Measurements from ENCODE around the gene NFKBIE. TPM values are rescaled to one million over a fixed set of nuclear protein-coding genes. Genes with fewer than 3 reads are reported as not detected.

The NFKBIE gene
- total RNA-seq, 1 experiment from 2014 or later = 7.6 TPM

- RAD21 ChIA-PET (ENCODE audit: low non-redundant PET in 1 of 2, low total read pairs in 2 of 2, uncharacterized antibody in 2 of 2, unreplicated experiment in 2 of 2) = no interaction called here
- Histone ChIP-seq H3K36me3 (ENCODE audit: control insufficient read depth in 1 of 2, insufficient read depth in 2 of 2, low read length in 2 of 2) (peaks cover 12 to 29% of the 10 kb centered on the region in 2 experiments), H3K9me3 (ENCODE audit: control insufficient read depth in 1 of 2, insufficient read depth in 1 of 2, low read depth in 1 of 2, low read length in 2 of 2) (no peaks in the 10 kb centered on the region), H3K4me1 (ENCODE audit: control insufficient read depth in 1 of 2, insufficient read depth in 2 of 2, low read length in 2 of 2) (peaks cover 4 to 9% of the 10 kb centered on the region in 2 experiments; a peak in 3 of 4 replicates), H3K27me3 (ENCODE audit: insufficient read depth, low read length) (no peaks in the 10 kb centered on the region), H3K4me2 (ENCODE audit: low read length) (no peak overlapping the region), H3K4me3 (replicated peaks in 1 of 2; ENCODE audit: low read depth in 1 of 2, low read length in 2 of 2) (no peak overlapping the region), H3K9ac (ENCODE audit: low read length) (no peak overlapping the region), H3K9me2 (ENCODE audit: insufficient read depth) (no peaks in the 10 kb centered on the region), H3K27ac (ENCODE audit: low read depth, low read length) (no peak overlapping the region), H2AFZ (ENCODE audit: low read depth, low read length, poor library complexity, severe bottlenecking) (no peak overlapping the region), H4K20me1 (ENCODE audit: insufficient read depth) (no peaks in the 10 kb centered on the region), H3K79me2 (ENCODE audit: insufficient read depth, low read length) (no peaks in the 10 kb centered on the region)
- POLR2A ChIA-PET = no interaction called here
- CTCF ChIA-PET = no interaction called here
- DNase-seq (ENCODE audit: low read depth, low spot score) (no peak), ATAC-seq (no peak)
- TSS peak; percentile 28 for BruUV-seq (replicated peaks)
- intact Hi-C loops (cut with micrococcal nuclease) = no loop called here
- TF ChIP-seq ATF3 (IDR thresholded peaks at IDR 0.05) = no peak
- TF ChIP-seq POLR2AphosphoS5 (IDR thresholded peaks at IDR 0.05; ENCODE audit: low read depth, low read length) = no peak
- no peak for TF ChIP-seq MAX (IDR thresholded peaks at IDR 0.05)
Measured at GRCh38 chr6:44298864-44299263, 33.5 kb upstream of the NFKBIE start.

- no peaks in the 10 kb centered on the region for H3K79me2 ChIP-seq (ENCODE audit: insufficient read depth, low read length)
- peaks cover 4 to 9% of the 10 kb centered on the region in 2 experiments; a peak in 3 of 4 replicates for H3K4me1 ChIP-seq (ENCODE audit: control insufficient read depth in 1 of 2, insufficient read depth in 2 of 2, low read length in 2 of 2)
- H4K20me1 ChIP-seq (ENCODE audit: insufficient read depth) = no peaks in the 10 kb centered on the region
- H3K27ac ChIP-seq (ENCODE audit: low read depth, low read length) = no peak overlapping the region
- ChIA-PET POLR2A (no interaction called here), RAD21 (ENCODE audit: low non-redundant PET in 1 of 2, low total read pairs in 2 of 2, uncharacterized antibody in 2 of 2, unreplicated experiment in 2 of 2) (no interaction called here), CTCF (no interaction called here)
- no peaks in the 10 kb centered on the region for H3K9me3 ChIP-seq (ENCODE audit: control insufficient read depth in 1 of 2, insufficient read depth in 1 of 2, low read depth in 1 of 2, low read length in 2 of 2)
- no TSS peak for BruUV-seq (replicated peaks)
- H3K36me3 ChIP-seq (ENCODE audit: control insufficient read depth in 1 of 2, insufficient read depth in 2 of 2, low read length in 2 of 2) = peaks cover 7 to 23% of the 10 kb centered on the region in 2 experiments
- ATAC-seq (peak; percentile 27; the same call in 1 of the 2 replicates), DNase-seq (ENCODE audit: low read depth, low spot score) (no peak)
- H3K9me2 ChIP-seq (ENCODE audit: insufficient read depth) = no peaks in the 10 kb centered on the region
- H3K4me3 ChIP-seq (replicated peaks in 1 of 2; ENCODE audit: low read depth in 1 of 2, low read length in 2 of 2) = no peak overlapping the region
- H3K4me2 ChIP-seq (ENCODE audit: low read length) = no peak overlapping the region
- no peak overlapping the region for H2AFZ ChIP-seq (ENCODE audit: low read depth, low read length, poor library complexity, severe bottlenecking)
- H3K9ac ChIP-seq (ENCODE audit: low read length) = no peak overlapping the region
- intact Hi-C loops (cut with micrococcal nuclease) = no loop called here
- H3K27me3 ChIP-seq (ENCODE audit: insufficient read depth, low read length) = no peaks in the 10 kb centered on the region
- TF ChIP-seq ZBTB33 (IDR thresholded peaks at IDR 0.05; ENCODE audit: extremely low read depth, insufficient replicate concordance, low read length) (no peak), CTCF (IDR thresholded peaks at IDR 0.05 in 2 of 3, conservative IDR thresholded peaks at IDR 0.05 in 1 of 3; ENCODE audit: borderline replicate concordance in 1 of 3, insufficient read depth in 1 of 3, low read depth in 2 of 3, low read length in 2 of 3) (no peak), ELF1 (IDR thresholded peaks at IDR 0.05; ENCODE audit: borderline replicate concordance, low read depth) (no peak), POLR2A (IDR thresholded peaks at IDR 0.05; ENCODE audit: borderline replicate concordance, extremely low read depth, insufficient read depth, insufficient read length) (no peak), CEBPB (IDR thresholded peaks at IDR 0.05; ENCODE audit: low read depth) (no peak), TCF7L2 (IDR thresholded peaks at IDR 0.05; ENCODE audit: borderline replicate concordance, extremely low read depth, insufficient read depth, insufficient read length) (no peak), ATF3 (IDR thresholded peaks at IDR 0.05) (no peak), EZH2phosphoT487 (IDR thresholded peaks at IDR 0.05; ENCODE audit: borderline replicate concordance) (no peak), ZNF274 (IDR thresholded peaks at IDR 0.05; ENCODE audit: low read depth, low read length) (no peak), CBX3 (IDR thresholded peaks at IDR 0.05; ENCODE audit: low read depth) (no peak), SRF (IDR thresholded peaks at IDR 0.05; ENCODE audit: low read depth) (no peak), RAD21 (IDR thresholded peaks at IDR 0.05; ENCODE audit: low read depth) (no peak)
Measured at GRCh38 chr6:44298055-44298803, 32.9 kb upstream of the NFKBIE start.

All from HCT116 (cell line).